Loucy (cell line): ENCODE measurements around the gene SLC35B1.

ENCODE experiments used
- H2AFZ ChIP-seq: fragments of 200-600 bp; sonication (generic); 2 replicates; pipeline ENCODE4 v1.6.0; 2016; ENCODE audit warnings: antibody characterized with exemption, mild to moderate bottlenecking, low read length, moderate library complexity
- H3F3A ChIP-seq: fragments of 200-600 bp; 2 replicates; pipeline ENCODE4 v1.6.0; 2016; ENCODE audit warnings: antibody characterized with exemption, low read depth, mild to moderate bottlenecking
- H3K27me3 ChIP-seq: fragments of 200-600 bp; sonication (generic); 2 replicates; pipeline ENCODE4 v1.6.1; 2014; ENCODE audit warnings: low read length, mild to moderate bottlenecking; ENCODE audit not compliant: insufficient read depth, poor library complexity, severe bottlenecking
- H3K36me3 ChIP-seq: fragments of 200-600 bp; sonication (generic); 2 replicates; pipeline ENCODE4 v1.6.1; 2016; ENCODE audit warnings: low read length; ENCODE audit not compliant: insufficient read depth
- H3K4me1 ChIP-seq: fragments of 200-600 bp; sonication (generic); 2 replicates; pipeline ENCODE4 v1.5.1; 2014; ENCODE audit warnings: low read length, mild to moderate bottlenecking; ENCODE audit not compliant: insufficient read depth, poor library complexity, severe bottlenecking
- H3K4me2 ChIP-seq: fragments of 200-600 bp; sonication (generic); 2 replicates; pipeline ENCODE4 v1.6.0; 2014; ENCODE audit warnings: antibody characterized with exemption, low read length, low read depth, mild to moderate bottlenecking; ENCODE audit not compliant: poor library complexity, severe bottlenecking
- H3K4me3 ChIP-seq: fragments of 200-600 bp; sonication (generic); 2 replicates; pipeline ENCODE4 v1.5.1; 2014; ENCODE audit warnings: low read length, mild to moderate bottlenecking, mixed read lengths; ENCODE audit not compliant: poor library complexity, severe bottlenecking
- H3K79me2 ChIP-seq: fragments of 200-600 bp; sonication (generic); 2 replicates; pipeline ENCODE4 v1.6.1; 2014; ENCODE audit warnings: low read length; ENCODE audit not compliant: insufficient read depth
- H3K9ac ChIP-seq: fragments of 200-600 bp; sonication (generic); 2 replicates; pipeline ENCODE4 v1.6.0; 2014; ENCODE audit warnings: mild to moderate bottlenecking, low read depth, low read length, moderate library complexity; ENCODE audit not compliant: poor library complexity, severe bottlenecking
- H3K9me2 ChIP-seq: fragments of 200-600 bp; sonication (generic); replicated peaks from 2 replicates; pipeline ENCODE4 v1.6.1; 2016; ENCODE audit warnings: low read depth, low read length, mixed read lengths
- H3K9me3 ChIP-seq: fragments of 200-600 bp; sonication (generic); 2 replicates; pipeline ENCODE4 v1.6.1; 2014; ENCODE audit warnings: mild to moderate bottlenecking, antibody characterized with exemption, low read length, low read depth; ENCODE audit not compliant: insufficient read depth
- H4K20me1 ChIP-seq: fragments of 200-600 bp; sonication (generic); 2 replicates; pipeline ENCODE4 v1.6.0; 2014; ENCODE audit warnings: antibody characterized with exemption, low read length, mild to moderate bottlenecking; ENCODE audit not compliant: insufficient read depth, poor library complexity, severe bottlenecking
- CTCF ChIP-seq: fragments of 200-600 bp; sonication (generic); conservative IDR thresholded peaks from 2 replicates; pipeline ENCODE4 v1.5.1; 2014; ENCODE audit warnings: mild to moderate bottlenecking, antibody characterized with exemption, low read length
- EZH2phosphoT487 ChIP-seq: fragments of 200-600 bp; IDR thresholded peaks from 2 replicates; pipeline ENCODE4 v1.6.1; 2018; ENCODE audit warnings: antibody characterized with exemption, mild to moderate bottlenecking, moderate library complexity, borderline replicate concordance

Gene SLC35B1

DNA sequence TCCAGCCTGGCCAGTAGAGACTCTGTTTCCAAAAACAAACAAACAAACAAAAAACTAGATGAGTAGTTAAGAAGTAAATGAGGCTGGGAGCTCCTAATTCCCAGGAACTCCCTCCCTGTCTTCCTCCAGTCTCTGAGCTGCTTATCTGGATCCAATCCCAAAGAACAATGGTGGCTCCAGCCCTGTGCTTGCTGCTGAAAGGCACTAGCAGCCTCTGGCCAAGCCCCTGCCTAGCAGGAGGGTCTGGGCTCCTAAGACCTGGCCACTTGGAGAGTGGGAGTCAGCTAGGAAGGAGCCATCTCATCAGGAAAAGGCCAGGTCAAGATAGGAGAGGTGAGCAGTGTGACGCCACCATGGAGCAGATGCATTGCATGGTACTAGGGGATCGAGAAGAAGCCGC, 14.3 kb upstream of the SLC35B1 start:
- no peak for TF ChIP-seq CTCF
- no peak for TF ChIP-seq EZH2phosphoT487
- H3K9me2 ChIP-seq, result no peaks in the 10 kb centered on the region
- H2AFZ ChIP-seq, result no peak overlapping the region
- peaks cover 58% of the 10 kb centered on the region for H3K79me2 ChIP-seq
- H3K9ac ChIP-seq, result no peak overlapping the region
- no peaks in the 10 kb centered on the region for H3F3A ChIP-seq
- no peaks in the 10 kb centered on the region for H3K9me3 ChIP-seq
- peaks cover 96% of the 10 kb centered on the region for H3K36me3 ChIP-seq
- H3K4me2 ChIP-seq, result no peak overlapping the region
- no peak overlapping the region for H3K4me3 ChIP-seq
- H3K27me3 ChIP-seq, result no peaks in the 10 kb centered on the region
- no peaks in the 10 kb centered on the region for H3K4me1 ChIP-seq
- H4K20me1 ChIP-seq, result peaks cover 65% of the 10 kb centered on the region

DNA sequence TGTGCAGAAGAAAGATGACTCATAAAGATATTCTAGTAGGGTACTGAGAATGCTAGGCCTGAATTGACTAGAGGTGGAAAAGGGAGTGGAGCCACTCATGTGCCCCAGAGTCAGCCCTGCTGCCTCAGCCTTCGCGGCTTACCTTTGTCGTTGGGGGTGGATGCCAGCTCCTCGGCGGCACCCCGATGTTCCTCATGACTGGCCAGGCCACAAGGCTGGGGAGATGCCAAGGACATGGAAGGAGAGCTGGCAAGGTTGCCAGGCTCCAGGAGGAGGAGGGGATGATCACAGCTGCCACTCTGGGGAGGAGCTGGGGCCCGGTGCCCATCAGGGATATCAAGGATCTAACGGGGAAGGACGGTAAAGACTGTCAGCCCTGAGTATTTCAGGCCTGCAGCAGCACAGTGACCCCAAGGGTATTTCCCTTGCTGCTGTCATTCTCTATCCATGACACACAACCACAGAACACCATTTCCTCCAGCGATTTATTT, 9.7 kb upstream of the SLC35B1 start:
- no peaks in the 10 kb centered on the region for H3K9me2 ChIP-seq
- H3K9me3 ChIP-seq, result no peaks in the 10 kb centered on the region
- no peak overlapping the region for H3K4me2 ChIP-seq
- H3K36me3 ChIP-seq, result peaks cover 99% of the 10 kb centered on the region
- H2AFZ ChIP-seq, result no peak overlapping the region
- TF ChIP-seq EZH2phosphoT487 (no peak), CTCF (no peak)
- H3F3A ChIP-seq, result peaks cover 5% of the 10 kb centered on the region; the same call in 1 of the 2 replicates
- no peaks in the 10 kb centered on the region for H3K4me1 ChIP-seq
- H3K9ac ChIP-seq, result no peak overlapping the region
- H3K4me3 ChIP-seq, result no peak overlapping the region
- H3K79me2 ChIP-seq, result peaks cover 11% of the 10 kb centered on the region; the same call in 1 of the 2 replicates
- peaks cover 24% of the 10 kb centered on the region for H4K20me1 ChIP-seq
- H3K27me3 ChIP-seq, result no peaks in the 10 kb centered on the region

DNA sequence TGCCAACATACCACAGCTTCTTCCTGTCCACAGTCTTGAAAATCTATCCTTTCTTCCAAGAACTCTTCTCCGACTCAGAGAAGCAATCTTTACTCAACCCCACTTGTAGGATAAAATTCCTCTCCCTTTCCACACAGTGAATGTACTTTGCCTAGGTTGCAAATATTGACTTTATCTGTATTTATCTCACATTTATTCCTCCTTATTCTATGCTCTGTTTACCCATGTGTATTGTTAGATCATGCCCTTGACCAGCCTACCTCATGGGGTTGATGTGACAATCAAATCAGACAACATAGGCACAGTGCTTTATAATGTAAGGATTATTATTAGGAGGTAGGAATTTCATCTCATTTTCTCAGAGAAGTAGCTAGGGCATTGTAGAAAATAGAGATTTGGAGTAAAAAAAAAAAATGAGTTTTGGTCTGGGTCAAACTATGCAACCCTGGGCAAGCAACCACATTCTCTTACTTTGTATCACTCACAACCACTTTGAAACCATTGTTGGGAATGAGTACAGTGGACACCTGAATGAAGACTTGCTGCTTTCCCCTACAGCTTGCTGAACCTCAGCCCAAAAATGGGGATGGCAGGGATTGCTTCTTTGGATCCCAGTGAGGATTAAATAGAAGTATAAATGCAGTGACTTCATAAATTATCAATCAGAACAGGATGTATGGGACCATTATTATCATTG, 9.1 kb upstream of the SLC35B1 start:
- no peak overlapping the region for H3K9ac ChIP-seq
- peaks cover 20% of the 10 kb centered on the region for H4K20me1 ChIP-seq
- H3K9me3 ChIP-seq, result no peaks in the 10 kb centered on the region
- peaks cover 7% of the 10 kb centered on the region; the same call in 1 of the 2 replicates for H3K79me2 ChIP-seq
- no peak overlapping the region for H3K4me2 ChIP-seq
- no peak overlapping the region for H2AFZ ChIP-seq
- TF ChIP-seq EZH2phosphoT487 (no peak), CTCF (no peak)
- no peaks in the 10 kb centered on the region for H3K27me3 ChIP-seq
- no peaks in the 10 kb centered on the region for H3K4me1 ChIP-seq
- peaks cover 99% of the 10 kb centered on the region for H3K36me3 ChIP-seq
- peaks cover 5% of the 10 kb centered on the region; the same call in 1 of the 2 replicates for H3F3A ChIP-seq
- H3K4me3 ChIP-seq, result no peak overlapping the region
- no peaks in the 10 kb centered on the region for H3K9me2 ChIP-seq
